K562 (cell line): ENCODE results near the gene CASTOR1. TPM values are rescaled to one million over a fixed set of nuclear protein-coding genes. Genes with fewer than 3 reads are reported as not detected.

ENCODE experiments used
- NCOA6 ChIP-seq: fragments of 450-650 bp; IDR thresholded peaks from 2 replicates; pipeline ENCODE4 v1.6.1; 2017; ENCODE audit warnings: mild to moderate bottlenecking
- TGIF2 ChIP-seq: sonication (generic); formaldehyde crosslinking; IDR thresholded peaks from 2 replicates; pipeline ENCODE4 v1.8.1; 2022; ENCODE audit warnings: mild to moderate bottlenecking, missing genetic modification reagents, moderate library complexity
- ZNF589 ChIP-seq: fragments of 200-800 bp; sonication (Bioruptor generic); IDR thresholded peaks from 2 replicates; pipeline ENCODE4 v1.6.1; 2016; ENCODE audit warnings: low read depth, missing genetic modification characterization, missing compliant biosample characterization
- polyA plus RNA-seq, 8 experiments: library from polyadenylated mRNA; depleted of rRNA in 4 of 8; stranded (reverse) in 5 of 8; unstranded in 3 of 8; fragments of >200 nt; fragmentation: Nextera tagmentation in 2 of 8; fragmentation: Illumina TruSeq in 1 of 8; extraction: Ambion mirVana in 2 of 8; extraction: Trizol in 1 of 8; gene quantifications; 2 replicates each; pipeline versions ENCODE4 v1.2.1 to v1.2.3, GENCODE V29; 2011 to 2014; ENCODE audit warnings: inconsistent platforms in 1 of 8, missing spikeins in 1 of 8
- total RNA-seq, 7 experiments: library from RNA; depleted of rRNA in 6 of 7; stranded (reverse); fragments of >200 nt in 6 of 7; fragmentation: Illumina TruSeq in 2 of 7; extraction: Trizol in 2 of 7; gene quantifications; 2 replicates each; pipeline versions ENCODE4 v1.2.1 to v1.2.3, GENCODE V29; 2011 to 2021; ENCODE audit warnings: low replicate concordance in 1 of 7
- TF ChIP-seq, protein P1 (sequence below), 2 experiments: fragments of 450-650 bp; IDR thresholded peaks; 2 replicates each; pipeline ENCODE4 v1.6.1; 2018; ENCODE audit warnings: mild to moderate bottlenecking in 2 of 2, low read depth in 1 of 2; ENCODE audit not compliant: partially characterized antibody in 2 of 2
- TF ChIP-seq, protein P2 (sequence below), 2 experiments: fragments of 450-650 bp in 1 of 2; sonication (generic) in 1 of 2; formaldehyde crosslinking in 1 of 2; IDR thresholded peaks in 1 of 2; conservative IDR thresholded peaks in 1 of 2; 2 replicates each; pipeline versions ENCODE4 v1.6.1 to v1.8.1; 2016 to 2023; ENCODE audit warnings: mild to moderate bottlenecking in 2 of 2, moderate library complexity in 2 of 2, inconsistent platforms in 1 of 2, missing genetic modification reagents in 1 of 2

Gene CASTOR1
- total and polyA plus RNA-seq, 9 of the 15 experiments (the other 6 are each of a cell fraction or from before 2014, with no cell fraction given), result 0.35 to 2.6 (median 1.1) TPM

DNA sequence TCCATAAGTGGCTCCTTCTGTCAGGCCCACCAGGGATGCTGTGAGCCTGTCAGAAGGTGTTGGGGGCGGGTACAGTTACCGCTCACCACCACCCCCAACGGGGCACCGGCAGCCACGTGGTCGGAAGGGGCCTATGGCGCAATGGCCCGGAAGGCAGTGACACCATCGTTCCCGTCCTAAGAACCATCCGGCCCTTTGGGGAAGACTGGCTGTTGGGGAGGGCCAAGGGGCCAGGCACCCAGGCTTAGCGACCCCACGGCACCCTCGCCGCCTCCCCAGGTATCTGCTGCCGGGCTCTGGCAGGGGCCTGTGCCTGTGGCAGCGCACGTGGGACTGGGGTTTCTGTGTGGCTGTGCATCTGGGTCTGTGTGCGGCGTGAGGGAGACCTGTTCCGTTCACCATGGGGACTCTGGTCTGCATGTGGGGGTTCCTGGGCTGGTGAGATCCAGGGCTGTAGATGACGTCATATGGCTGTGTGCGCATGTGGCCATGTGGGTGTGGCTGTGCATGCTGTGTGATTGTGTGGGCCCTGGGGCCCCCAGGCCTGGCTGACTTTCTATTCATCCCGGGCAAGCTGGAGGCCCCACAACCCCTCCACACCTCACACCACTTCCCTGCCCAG, 23.4 kb downstream of the CASTOR1 start (continued):
- TF ChIP-seq, protein P1, sequence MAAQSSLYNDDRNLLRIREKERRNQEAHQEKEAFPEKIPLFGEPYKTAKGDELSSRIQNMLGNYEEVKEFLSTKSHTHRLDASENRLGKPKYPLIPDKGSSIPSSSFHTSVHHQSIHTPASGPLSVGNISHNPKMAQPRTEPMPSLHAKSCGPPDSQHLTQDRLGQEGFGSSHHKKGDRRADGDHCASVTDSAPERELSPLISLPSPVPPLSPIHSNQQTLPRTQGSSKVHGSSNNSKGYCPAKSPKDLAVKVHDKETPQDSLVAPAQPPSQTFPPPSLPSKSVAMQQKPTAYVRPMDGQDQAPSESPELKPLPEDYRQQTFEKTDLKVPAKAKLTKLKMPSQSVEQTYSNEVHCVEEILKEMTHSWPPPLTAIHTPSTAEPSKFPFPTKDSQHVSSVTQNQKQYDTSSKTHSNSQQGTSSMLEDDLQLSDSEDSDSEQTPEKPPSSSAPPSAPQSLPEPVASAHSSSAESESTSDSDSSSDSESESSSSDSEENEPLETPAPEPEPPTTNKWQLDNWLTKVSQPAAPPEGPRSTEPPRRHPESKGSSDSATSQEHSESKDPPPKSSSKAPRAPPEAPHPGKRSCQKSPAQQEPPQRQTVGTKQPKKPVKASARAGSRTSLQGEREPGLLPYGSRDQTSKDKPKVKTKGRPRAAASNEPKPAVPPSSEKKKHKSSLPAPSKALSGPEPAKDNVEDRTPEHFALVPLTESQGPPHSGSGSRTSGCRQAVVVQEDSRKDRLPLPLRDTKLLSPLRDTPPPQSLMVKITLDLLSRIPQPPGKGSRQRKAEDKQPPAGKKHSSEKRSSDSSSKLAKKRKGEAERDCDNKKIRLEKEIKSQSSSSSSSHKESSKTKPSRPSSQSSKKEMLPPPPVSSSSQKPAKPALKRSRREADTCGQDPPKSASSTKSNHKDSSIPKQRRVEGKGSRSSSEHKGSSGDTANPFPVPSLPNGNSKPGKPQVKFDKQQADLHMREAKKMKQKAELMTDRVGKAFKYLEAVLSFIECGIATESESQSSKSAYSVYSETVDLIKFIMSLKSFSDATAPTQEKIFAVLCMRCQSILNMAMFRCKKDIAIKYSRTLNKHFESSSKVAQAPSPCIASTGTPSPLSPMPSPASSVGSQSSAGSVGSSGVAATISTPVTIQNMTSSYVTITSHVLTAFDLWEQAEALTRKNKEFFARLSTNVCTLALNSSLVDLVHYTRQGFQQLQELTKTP (IDR thresholded peaks at IDR 0.05; ENCODE audit: low read depth in 1 of 2, partially characterized antibody in 2 of 2), result no peak
- TF ChIP-seq TGIF2 (CRISPR knock-in tag) (no peak), ZNF589 (CRISPR knock-in tag) (no peak), NCOA6 (no peak)
- TF ChIP-seq, protein P2, sequence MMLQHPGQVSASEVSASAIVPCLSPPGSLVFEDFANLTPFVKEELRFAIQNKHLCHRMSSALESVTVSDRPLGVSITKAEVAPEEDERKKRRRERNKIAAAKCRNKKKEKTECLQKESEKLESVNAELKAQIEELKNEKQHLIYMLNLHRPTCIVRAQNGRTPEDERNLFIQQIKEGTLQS (IDR thresholded peaks at IDR 0.05), result peak; percentile 94
- TF ChIP-seq, protein P2 (CRISPR knock-in tag; conservative IDR thresholded peaks at IDR 0.05), result no peak
